D721Med (cell line): ENCODE measurements around the gene MBP.
A peak's percentile ranks its signal among the peaks of the same experiment; 100 is the strongest.

Experiments
- DNase-seq: peaks from one replicate; pipeline ENCODE4 v3.0.0; 2011; ENCODE audit warnings: low spot score; ENCODE audit not compliant: insufficient read length
- FAIRE-seq: peaks from 2 replicates; lab custom pipeline; 2011; peaks lifted over from hg19 to GRCh38; lab: Jason Lieb, UNC
- CTCF ChIP-seq: IDR thresholded peaks from 2 replicates; pipeline ENCODE4 v1.5.1; 2012; ENCODE audit warnings: mild to moderate bottlenecking, control low read depth; ENCODE audit not compliant: insufficient read depth; ENCODE audit errors: missing control alignments

The MBP gene

GRCh38 chr18:77132369-77133050, at the start of gene MBP:
Gene MBP (minus strand): TSS chr18:77132783. CDS start chr18:77105261, 27,522 bp downstream.
- FAIRE-seq = no peak
- TF ChIP-seq CTCF = no peak
- no peak for DNase-seq

- FAIRE-seq = peak; percentile 77
- no peak for TF ChIP-seq CTCF
- DNase-seq = no peak
Observed at GRCh38 chr18:77181950-77182707, 49.5 kb upstream of the MBP start.

DNA sequence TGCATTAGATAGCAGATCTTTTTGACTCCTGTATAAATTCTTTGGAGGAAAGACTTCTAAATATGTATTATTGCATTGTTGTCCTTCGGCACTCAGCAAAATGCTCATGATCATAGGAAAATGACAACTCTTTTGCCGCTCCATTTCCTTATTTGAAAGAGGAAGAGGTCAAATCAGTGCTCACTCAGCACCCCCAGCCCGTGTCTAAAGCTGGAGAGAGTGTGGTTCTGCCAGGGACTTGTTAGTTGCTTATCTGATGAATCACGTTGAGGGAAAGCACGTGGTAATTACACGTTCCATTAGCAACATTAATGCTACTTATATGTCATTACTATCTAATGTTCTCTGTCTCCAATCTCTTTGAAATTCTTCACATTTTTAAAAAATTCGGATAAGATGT, 46.0 kb upstream of the MBP start:
- DNase-seq (no peak), FAIRE-seq (peak; percentile 90)
- TF ChIP-seq CTCF = no peak

DNA sequence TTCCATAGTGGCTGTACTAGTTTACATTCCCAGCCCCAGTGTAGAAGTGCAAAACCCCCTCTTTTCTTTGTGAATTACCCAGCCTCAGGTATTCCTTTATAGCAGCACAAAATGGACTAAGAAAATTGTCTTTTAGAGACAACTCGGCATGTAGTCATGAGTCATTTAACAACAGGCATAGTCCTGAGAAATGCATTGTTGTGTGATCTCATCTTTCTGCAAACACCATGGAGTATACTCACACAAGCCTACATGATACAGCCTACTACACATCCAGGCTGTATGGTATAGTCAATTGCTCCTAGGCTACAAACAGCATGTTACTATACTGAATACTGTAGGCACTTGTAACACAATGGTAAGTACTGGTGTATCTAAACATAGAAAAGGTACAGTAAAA, 44.4 kb upstream of the MBP start:
- DNase-seq (no peak), FAIRE-seq (peak; percentile 94)
- no peak for TF ChIP-seq CTCF

GRCh38 chr18:77173275-77174030, 40.9 kb upstream of the MBP start:
- DNase-seq = peak; percentile 57
- no peak for TF ChIP-seq CTCF

DNA sequence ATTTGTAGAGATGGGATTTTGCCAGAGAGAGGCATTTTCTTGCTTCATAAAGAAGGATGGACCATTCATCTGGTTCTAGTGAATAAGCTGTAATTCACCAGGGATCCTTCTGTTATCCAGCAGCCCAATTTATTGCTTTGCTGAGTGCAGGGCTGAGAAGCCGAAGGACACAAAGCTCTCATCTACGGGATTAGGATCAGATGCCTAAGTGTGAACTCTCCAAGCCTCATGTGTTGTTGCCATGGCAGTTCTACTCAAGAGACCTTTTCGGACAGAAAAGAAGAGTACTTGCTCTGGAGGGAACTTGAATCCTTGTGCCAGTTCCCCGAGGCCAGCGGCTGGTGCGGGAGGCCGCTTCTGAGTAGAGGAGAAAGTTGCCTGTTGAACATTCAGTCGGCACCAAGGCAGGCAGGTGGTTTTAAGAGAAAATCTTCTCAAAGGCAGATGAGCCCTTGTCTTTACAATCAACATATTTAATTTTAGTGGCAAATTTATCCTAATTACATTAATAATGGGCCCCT, 38.4 kb upstream of the MBP start:
- FAIRE-seq (peak; percentile 95), DNase-seq (peak; percentile 66)
- TF ChIP-seq CTCF = no peak

More at GRCh38 chr18:77173275-77174030, 40.9 kb upstream of the MBP start:
- FAIRE-seq = peak; percentile 99
